Lower lobe of right lung (tissue), 2 donors: ENCODE measurements around the gene OGFOD1. TPM values are rescaled to one million over a fixed set of nuclear protein-coding genes. Genes with fewer than 3 reads are reported as not detected.

Source experiments
- ATAC-seq, 2 donors: fragments of 200-7000 bp; cut with Tn5 transposase; one replicate each; pipeline ENCODE4 v1.9.1; 2020 to 2022; ENCODE audit warnings: mild to moderate bottlenecking in 2 of 2, moderate library complexity in 2 of 2
- DNase-seq: peaks from one replicate; pipeline ENCODE4 v3.0.0-alpha.2; 2020
- H3K27ac ChIP-seq: fragments of 200-600 bp; one replicate; pipeline ENCODE4 v1.8.0; 2022
- H3K27me3 ChIP-seq: fragments of 200-600 bp; one replicate; pipeline ENCODE4 v1.8.0; 2022; ENCODE audit warnings: low read depth
- H3K36me3 ChIP-seq: fragments of 200-600 bp; one replicate; pipeline ENCODE4 v1.8.0; 2022; ENCODE audit warnings: mild to moderate bottlenecking
- H3K4me1 ChIP-seq: fragments of 200-600 bp; one replicate; pipeline ENCODE4 v1.8.0; 2022
- H3K4me3 ChIP-seq: fragments of 200-600 bp; one replicate; pipeline ENCODE4 v1.8.0; 2022; ENCODE audit warnings: mild to moderate bottlenecking
- H3K9me3 ChIP-seq: fragments of 200-600 bp; one replicate; pipeline ENCODE4 v1.8.0; 2022
- intact Hi-C: fragments of 100-400 bp; cut with DNase I; formaldehyde crosslinking; loops from one replicate; pipeline ENCODE4 v1.11.0; 2022
- total RNA-seq: library from RNA; stranded (reverse); fragmentation: NEBNext Ultra II Directional; extraction: Animal tissue kit (Norgen Biotek cat#: 25700); gene quantifications from one replicate; pipeline ENCODE4 v1.2.1, GENCODE V29; 2021
- TF ChIP-seq, protein P1 (sequence below): fragments of 200-600 bp; IDR thresholded peaks from one replicate; pipeline ENCODE4 v1.8.0; 2022; ENCODE audit warnings: antibody characterized with exemption, mild to moderate bottlenecking
- donor health status: DM: no; HTN: yes; CAD: no; lungs with severe emphysema.

The OGFOD1 gene
- total RNA-seq, 1 donor from 2014 or later: 26.8 TPM

DNA sequence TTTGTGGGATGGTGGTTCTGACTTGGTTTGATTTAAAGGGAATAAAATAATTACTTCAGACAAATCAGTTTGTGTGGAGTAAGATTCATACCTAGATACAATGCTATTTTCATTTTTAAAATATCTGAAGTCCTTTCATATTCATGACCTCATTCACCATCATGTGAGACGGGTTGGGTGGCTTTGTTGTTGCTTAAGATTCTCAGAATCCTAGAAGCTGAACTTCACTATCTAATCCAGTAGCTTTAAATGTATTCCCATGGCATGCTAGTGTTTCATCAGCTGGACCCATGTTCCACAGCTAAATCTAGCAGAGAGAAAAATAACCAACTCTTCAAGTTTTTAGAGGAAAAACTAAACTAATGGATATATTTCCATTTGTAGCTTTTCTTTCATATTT is 23.3 kb upstream of the OGFOD1 start:
- H3K4me1 ChIP-seq: peaks cover 13% of the 10 kb centered on the region
- intact Hi-C loops: no loop called here
- H3K4me3 ChIP-seq: no peak overlapping the region
- ATAC-seq: no peak
- no peak for DNase-seq
- H3K27ac ChIP-seq: no peak overlapping the region
- TF ChIP-seq, protein P1, sequence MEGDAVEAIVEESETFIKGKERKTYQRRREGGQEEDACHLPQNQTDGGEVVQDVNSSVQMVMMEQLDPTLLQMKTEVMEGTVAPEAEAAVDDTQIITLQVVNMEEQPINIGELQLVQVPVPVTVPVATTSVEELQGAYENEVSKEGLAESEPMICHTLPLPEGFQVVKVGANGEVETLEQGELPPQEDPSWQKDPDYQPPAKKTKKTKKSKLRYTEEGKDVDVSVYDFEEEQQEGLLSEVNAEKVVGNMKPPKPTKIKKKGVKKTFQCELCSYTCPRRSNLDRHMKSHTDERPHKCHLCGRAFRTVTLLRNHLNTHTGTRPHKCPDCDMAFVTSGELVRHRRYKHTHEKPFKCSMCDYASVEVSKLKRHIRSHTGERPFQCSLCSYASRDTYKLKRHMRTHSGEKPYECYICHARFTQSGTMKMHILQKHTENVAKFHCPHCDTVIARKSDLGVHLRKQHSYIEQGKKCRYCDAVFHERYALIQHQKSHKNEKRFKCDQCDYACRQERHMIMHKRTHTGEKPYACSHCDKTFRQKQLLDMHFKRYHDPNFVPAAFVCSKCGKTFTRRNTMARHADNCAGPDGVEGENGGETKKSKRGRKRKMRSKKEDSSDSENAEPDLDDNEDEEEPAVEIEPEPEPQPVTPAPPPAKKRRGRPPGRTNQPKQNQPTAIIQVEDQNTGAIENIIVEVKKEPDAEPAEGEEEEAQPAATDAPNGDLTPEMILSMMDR: no peak
- H3K27me3 ChIP-seq: no peaks in the 10 kb centered on the region
- H3K9me3 ChIP-seq: no peaks in the 10 kb centered on the region
- peaks cover 31% of the 10 kb centered on the region for H3K36me3 ChIP-seq

DNA sequence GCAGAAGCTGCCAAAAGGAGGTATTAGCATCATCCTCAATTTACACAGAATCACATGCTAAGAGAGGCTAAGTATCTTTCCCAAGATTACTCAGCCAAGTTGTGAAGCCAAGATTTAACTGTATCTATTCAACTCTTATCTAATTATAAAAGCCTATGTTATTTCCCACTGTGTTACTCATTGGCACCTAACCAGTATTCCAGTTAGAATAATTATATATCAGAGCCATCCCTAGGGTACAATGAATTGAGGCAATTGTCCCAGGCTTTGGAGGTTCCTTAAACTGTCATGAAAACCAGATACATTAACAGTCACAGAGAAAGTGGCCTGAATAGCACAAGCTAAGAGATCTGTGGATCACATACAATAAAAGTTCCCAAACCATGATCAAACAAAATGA is 15.1 kb upstream of the OGFOD1 start:
- no peak overlapping the region for H3K27ac ChIP-seq
- no peaks in the 10 kb centered on the region for H3K9me3 ChIP-seq
- TF ChIP-seq, protein P1: no peak
- intact Hi-C loops: no loop called here
- no peak for DNase-seq
- no peaks in the 10 kb centered on the region for H3K27me3 ChIP-seq
- peaks cover 90% of the 10 kb centered on the region for H3K36me3 ChIP-seq
- no peaks in the 10 kb centered on the region for H3K4me1 ChIP-seq
- ATAC-seq: no peak
- H3K4me3 ChIP-seq: no peak overlapping the region

DNA sequence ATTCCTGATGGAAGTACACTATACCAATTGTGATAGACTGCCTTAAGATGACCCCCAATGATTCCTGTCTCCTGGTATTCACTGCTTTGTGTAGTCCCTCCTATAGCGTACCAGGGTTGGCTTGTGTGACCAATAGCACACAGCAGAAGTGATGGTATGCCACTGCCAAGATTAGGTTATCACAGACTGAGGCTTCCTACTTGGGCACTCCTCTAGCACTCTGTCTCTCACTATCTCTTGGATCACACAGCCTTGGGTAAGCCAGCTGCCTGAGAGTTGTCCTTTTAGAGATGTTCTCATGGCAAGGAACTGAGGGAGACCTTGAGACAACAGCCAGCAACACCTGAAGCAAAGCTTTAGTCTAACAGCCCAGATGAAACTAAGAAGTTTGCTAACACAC is 13.3 kb upstream of the OGFOD1 start:
- Histone ChIP-seq H3K27me3 (no peaks in the 10 kb centered on the region), H3K36me3 (peaks cover 86% of the 10 kb centered on the region), H3K27ac (no peak overlapping the region), H3K4me1 (no peaks in the 10 kb centered on the region), H3K9me3 (no peaks in the 10 kb centered on the region), H3K4me3 (no peak overlapping the region)
- TF ChIP-seq, protein P1: no peak
- DNase-seq (no peak), ATAC-seq (no peak)
- intact Hi-C loops: no loop called here

DNA sequence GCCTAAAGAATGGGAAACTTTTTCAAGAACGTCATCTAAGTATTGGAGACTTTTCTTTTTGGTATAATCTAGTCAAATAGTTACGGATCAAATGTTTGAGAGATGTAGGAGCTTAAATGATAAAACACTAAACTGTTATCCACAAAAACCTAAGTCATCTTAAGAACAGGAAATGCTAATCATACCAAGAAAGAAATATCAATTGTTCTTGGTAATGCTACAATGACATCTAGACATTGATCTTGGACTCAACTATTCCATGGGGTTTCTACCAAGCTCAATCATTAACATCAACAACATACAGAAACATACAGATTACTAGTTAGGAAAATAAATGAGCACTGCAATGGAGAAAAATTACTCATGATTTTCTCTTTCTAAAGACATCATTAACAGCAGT is 4.1 kb upstream of the OGFOD1 start:
- TF ChIP-seq, protein P1: no peak
- Histone ChIP-seq H3K27me3 (no peaks in the 10 kb centered on the region), H3K36me3 (peaks cover 54% of the 10 kb centered on the region), H3K27ac (no peak overlapping the region), H3K9me3 (no peaks in the 10 kb centered on the region), H3K4me3 (no peak overlapping the region), H3K4me1 (peaks cover 30% of the 10 kb centered on the region)
- intact Hi-C loops: no loop called here
- ATAC-seq (no peak), DNase-seq (no peak)

DNA sequence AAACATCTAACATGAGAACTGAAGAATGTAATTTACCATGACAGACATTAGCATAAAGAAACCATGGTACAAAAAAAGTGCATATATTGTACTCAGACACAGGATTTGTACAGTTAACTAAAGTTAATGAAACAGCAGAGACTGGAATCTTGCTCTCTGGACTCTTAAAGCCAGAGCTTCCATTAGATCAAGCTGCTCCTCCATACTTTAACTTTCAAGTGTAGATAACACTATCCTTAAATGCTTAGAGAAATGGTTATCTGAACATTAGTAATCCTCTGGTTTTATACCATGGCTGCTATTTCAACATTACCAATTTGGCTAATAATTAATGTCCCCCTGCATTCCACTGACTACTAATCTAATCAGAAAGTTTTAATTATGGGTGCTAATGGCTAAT is 3.3 kb upstream of the OGFOD1 start:
- TF ChIP-seq, protein P1: no peak
- Histone ChIP-seq H3K36me3 (peaks cover 47% of the 10 kb centered on the region), H3K4me3 (no peak overlapping the region), H3K27ac (no peak overlapping the region), H3K4me1 (peaks cover 37% of the 10 kb centered on the region), H3K27me3 (no peaks in the 10 kb centered on the region), H3K9me3 (no peaks in the 10 kb centered on the region)
- DNase-seq (no peak), ATAC-seq (no peak)
- intact Hi-C loops: no loop called here
